ENCODE measurements around the gene CEP126.

Gene CEP126

GRCh38 chr11:101916422-101916821 lies 1.6 kb downstream of the CEP126 start, which contains the start of gene ANGPTL5:
Gene ANGPTL5, minus strand, starts transcription at chr11:101916522. Its CDS starts 8,613 bp downstream, at chr11:101907909.
- TF ChIP-seq, protein P1, sequence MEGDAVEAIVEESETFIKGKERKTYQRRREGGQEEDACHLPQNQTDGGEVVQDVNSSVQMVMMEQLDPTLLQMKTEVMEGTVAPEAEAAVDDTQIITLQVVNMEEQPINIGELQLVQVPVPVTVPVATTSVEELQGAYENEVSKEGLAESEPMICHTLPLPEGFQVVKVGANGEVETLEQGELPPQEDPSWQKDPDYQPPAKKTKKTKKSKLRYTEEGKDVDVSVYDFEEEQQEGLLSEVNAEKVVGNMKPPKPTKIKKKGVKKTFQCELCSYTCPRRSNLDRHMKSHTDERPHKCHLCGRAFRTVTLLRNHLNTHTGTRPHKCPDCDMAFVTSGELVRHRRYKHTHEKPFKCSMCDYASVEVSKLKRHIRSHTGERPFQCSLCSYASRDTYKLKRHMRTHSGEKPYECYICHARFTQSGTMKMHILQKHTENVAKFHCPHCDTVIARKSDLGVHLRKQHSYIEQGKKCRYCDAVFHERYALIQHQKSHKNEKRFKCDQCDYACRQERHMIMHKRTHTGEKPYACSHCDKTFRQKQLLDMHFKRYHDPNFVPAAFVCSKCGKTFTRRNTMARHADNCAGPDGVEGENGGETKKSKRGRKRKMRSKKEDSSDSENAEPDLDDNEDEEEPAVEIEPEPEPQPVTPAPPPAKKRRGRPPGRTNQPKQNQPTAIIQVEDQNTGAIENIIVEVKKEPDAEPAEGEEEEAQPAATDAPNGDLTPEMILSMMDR (IDR thresholded peaks at IDR 0.05; ENCODE audit: insufficient read depth, low read length, missing control alignments) = no peak
- ChIA-PET POLR2A (no interaction called here), CTCF (no interaction called here)
- peak within 1 kb of the TSS; percentile 85 for H3K4me3 ChIP-seq (ENCODE audit: low read depth, low read length)
- no peak for DNase-seq (ENCODE audit: low read depth, low spot score)

DNA sequence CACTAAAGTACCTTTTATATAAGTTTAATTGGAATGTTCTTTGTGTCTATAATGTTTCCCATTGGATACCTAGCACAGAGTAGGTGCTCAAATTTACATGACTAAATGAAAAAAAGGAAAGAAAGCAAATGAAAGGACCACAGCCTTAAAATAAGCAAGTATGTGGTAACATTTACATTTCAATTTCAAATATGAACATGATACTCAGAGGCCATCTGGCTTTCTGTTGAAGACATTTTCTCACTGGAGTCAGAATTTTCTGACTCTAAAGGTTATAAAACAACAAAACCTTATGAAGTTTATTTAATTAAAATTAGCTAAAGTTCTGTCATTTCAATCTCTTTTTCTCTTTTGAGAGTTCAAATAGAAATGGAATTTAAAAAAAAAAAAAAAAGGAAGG lies 2.4 kb downstream of the CEP126 start:
- ChIA-PET POLR2A (no interaction called here), CTCF (interaction anchor here (1.0 kb wide), 1 partner anchor 56 kb away, joined by 3 read pairs; no protein-coding TSS in a partner anchor)
- H3K4me3 ChIP-seq (ENCODE audit: low read depth, low read length) = no peak overlapping the region
- TF ChIP-seq, protein P1 (IDR thresholded peaks at IDR 0.05; ENCODE audit: insufficient read depth, low read length, missing control alignments) = no peak
- DNase-seq (ENCODE audit: low read depth, low spot score) = no peak

DNA sequence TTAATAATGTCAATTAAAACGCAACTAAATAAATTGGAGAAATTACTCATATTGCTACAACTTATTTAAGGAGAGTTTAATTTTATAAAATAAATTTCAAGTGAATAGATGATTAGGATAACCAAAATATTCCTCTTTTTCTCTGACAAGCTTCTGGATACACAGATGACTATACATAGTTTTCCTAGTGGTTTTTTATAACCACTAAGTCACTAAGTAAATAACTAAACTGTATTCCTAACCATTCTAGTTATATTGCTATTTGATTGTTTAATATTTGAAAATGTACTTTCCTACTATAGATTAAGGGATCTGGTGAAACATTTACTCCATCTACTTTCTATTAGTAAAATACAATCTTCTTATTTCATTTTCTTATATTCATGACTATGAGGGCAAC lies 6.2 kb downstream of the CEP126 start:
- ChIA-PET POLR2A (no interaction called here), CTCF (no interaction called here)
- no peak overlapping the region for H3K4me3 ChIP-seq (ENCODE audit: low read depth, low read length)
- DNase-seq (ENCODE audit: low read depth, low spot score) = no peak
- TF ChIP-seq, protein P1 (IDR thresholded peaks at IDR 0.05; ENCODE audit: insufficient read depth, low read length, missing control alignments) = no peak

- no peak overlapping the region for H3K4me3 ChIP-seq (ENCODE audit: low read depth, low read length)
- TF ChIP-seq, protein P1 (IDR thresholded peaks at IDR 0.05; ENCODE audit: insufficient read depth, low read length, missing control alignments) = no peak
- POLR2A ChIA-PET = no interaction called here
- DNase-seq (ENCODE audit: low read depth, low spot score) = no peak
- CTCF ChIA-PET = no interaction called here
Measured at GRCh38 chr11:101923554-101923953, 8.7 kb downstream of the CEP126 start.

DNA sequence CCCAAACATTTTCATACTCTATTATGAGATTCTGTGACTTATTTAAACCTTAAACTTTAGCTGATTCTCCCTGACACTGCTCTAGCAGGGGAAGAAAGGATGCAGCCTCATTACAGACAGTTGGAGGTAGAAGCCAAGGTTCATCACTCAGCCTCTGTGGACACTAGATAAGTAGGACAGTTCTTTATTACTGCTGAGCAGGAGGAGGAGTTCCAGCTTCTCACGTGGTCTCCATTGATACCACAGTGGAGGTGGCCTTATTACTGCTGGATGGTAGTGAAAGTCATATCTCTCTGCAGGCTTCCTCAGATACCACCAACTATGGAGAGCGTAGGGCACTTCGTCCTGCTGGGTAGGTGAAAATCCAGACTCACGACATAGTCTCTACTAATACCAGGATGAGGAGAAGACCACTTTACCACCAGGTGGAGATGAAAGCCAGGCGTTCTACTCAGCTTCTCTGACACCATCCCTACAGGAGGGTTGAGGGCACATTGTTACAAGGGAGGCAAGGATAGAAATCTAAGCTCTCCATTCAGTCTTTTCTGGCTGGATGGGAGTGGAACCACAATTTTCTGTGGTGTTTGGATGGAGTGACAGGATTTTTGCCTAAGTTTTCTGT lies 14.6 kb downstream of the CEP126 start:
- ChIA-PET POLR2A (no interaction called here), CTCF (interaction anchor here (1.2 to 2.2 kb wide), 3 partner anchors 15 to 79 kb away, joined by 3 to 4 read pairs (median 4); partner anchors contain the start of gene CEP126)
- no peak overlapping the region for H3K4me3 ChIP-seq (ENCODE audit: low read depth, low read length)
- DNase-seq (ENCODE audit: low read depth, low spot score) = no peak
- TF ChIP-seq, protein P1 (IDR thresholded peaks at IDR 0.05; ENCODE audit: insufficient read depth, low read length, missing control alignments) = no peak

- TF ChIP-seq, protein P1 (IDR thresholded peaks at IDR 0.05; ENCODE audit: insufficient read depth, low read length, missing control alignments) = no peak
- ChIA-PET CTCF (interaction anchor here (1.0 to 1.4 kb wide), 2 partner anchors 17 to 76 kb away, joined by 3 to 5 read pairs; partner anchors contain the start of gene CEP126), POLR2A (no interaction called here)
- no peak overlapping the region for H3K4me3 ChIP-seq (ENCODE audit: low read depth, low read length)
- DNase-seq (ENCODE audit: low read depth, low spot score) = no peak
Measured at GRCh38 chr11:101931692-101932091, 16.9 kb downstream of the CEP126 start.

Measured in AG04449 (cell line).